Measurements from ENCODE around the gene TFEB.

Gene TFEB

GRCh38 chr6:41639809-41640371 is 95.5 kb downstream of the TFEB start:
- no peak for TF ChIP-seq CTCF (IDR thresholded peaks at IDR 0.05; ENCODE audit: insufficient read depth, low read depth, low read length, missing control alignments)
- H3K4me3 ChIP-seq (ENCODE audit: low read depth, low read length) = no peak overlapping the region
- DNase-seq (ENCODE audit: low read depth) = no peak

- H3K4me3 ChIP-seq (ENCODE audit: low read depth, low read length) = no peak overlapping the region
- no peak for TF ChIP-seq CTCF (IDR thresholded peaks at IDR 0.05; ENCODE audit: insufficient read depth, low read depth, low read length, missing control alignments)
- no peak for DNase-seq (ENCODE audit: low read depth)
Measured at GRCh38 chr6:41638935-41639808, 96.2 kb downstream of the TFEB start.

- H3K4me3 ChIP-seq (ENCODE audit: low read depth, low read length) = no peak within 1 kb of the TSS
- DNase-seq (ENCODE audit: low read depth) = no peak
- no peak for TF ChIP-seq CTCF (IDR thresholded peaks at IDR 0.05; ENCODE audit: insufficient read depth, low read depth, low read length, missing control alignments)
Measured at GRCh38 chr6:41638002-41638934, 97.1 kb downstream of the TFEB start, which contains the start of gene MDFI. Gene MDFI, plus strand, starts transcription at chr6:41638468. Its CDS starts 282 bp downstream, at chr6:41638750.

- TF ChIP-seq CTCF (IDR thresholded peaks at IDR 0.05; ENCODE audit: insufficient read depth, low read depth, low read length, missing control alignments) = no peak
- DNase-seq (ENCODE audit: low read depth) = no peak
- no peak overlapping the region for H3K4me3 ChIP-seq (ENCODE audit: low read depth, low read length)
Measured at GRCh38 chr6:41637194-41638001, 98.0 kb downstream of the TFEB start.

- TF ChIP-seq CTCF (IDR thresholded peaks at IDR 0.05; ENCODE audit: insufficient read depth, low read depth, low read length, missing control alignments) = no peak
- no peak for DNase-seq (ENCODE audit: low read depth)
- H3K4me3 ChIP-seq (ENCODE audit: low read depth, low read length) = no peak overlapping the region
Measured at GRCh38 chr6:41636833-41637193, 98.6 kb downstream of the TFEB start.

- no peak for DNase-seq (ENCODE audit: low read depth)
- H3K4me3 ChIP-seq (ENCODE audit: low read depth, low read length) = no peak overlapping the region
- TF ChIP-seq CTCF (IDR thresholded peaks at IDR 0.05; ENCODE audit: insufficient read depth, low read depth, low read length, missing control alignments) = no peak
Measured at GRCh38 chr6:41635365-41635764, 100.0 kb downstream of the TFEB start.
